PC-3 (cell line): ENCODE measurements around the gene GALNT18. TPM values are rescaled to one million over a fixed set of nuclear protein-coding genes. Genes with fewer than 3 reads are reported as not detected.

Experiments used
- ATAC-seq: fragments of 200-7000 bp; cut with Tn5 transposase; 2 replicates; pipeline ENCODE4 v1.9.1; 2020; ENCODE audit warnings: mild to moderate bottlenecking, moderate library complexity
- BruUV-seq: library from RNA; stranded (reverse); fragments of 400-500 nt; replicated peaks from 2 replicates; lab custom pipeline; 2021; lab: Mats Ljungman, UMichigan
- CTCF ChIA-PET: fragments of 300-600 bp; sonication (Branson Sonifier 250); formaldehyde crosslinking; loops from one replicate; lab custom pipeline; 2022; ENCODE audit warnings: antibody characterized with exemption; lab: Charles Lee
- POLR2A ChIA-PET: fragments of 300-600 bp; sonication (Branson Sonifier 250); formaldehyde crosslinking; loops from one replicate; lab custom pipeline; 2022; ENCODE audit warnings: antibody characterized with exemption; ENCODE audit not compliant: unreplicated experiment; lab: Charles Lee
- DNase-seq: peaks from one replicate; pipeline ENCODE4 v3.0.0-alpha.2; 2015
- H2AFZ ChIP-seq: fragments of 300-600 bp; sonication (generic); 2 replicates; pipeline ENCODE4 v1.6.0; 2016; ENCODE audit warnings: antibody characterized with exemption, low read length
- H3F3A ChIP-seq: fragments of 300-600 bp; sonication (generic); one replicate; pipeline ENCODE4 v1.6.0; 2017; ENCODE audit warnings: antibody characterized with exemption, low read length, control low read depth, mild to moderate bottlenecking; ENCODE audit not compliant: unreplicated experiment
- H3K27ac ChIP-seq: fragments of 300-600 bp; sonication (generic); 2 replicates; pipeline ENCODE4 v1.5.1; 2016; ENCODE audit warnings: mild to moderate bottlenecking, low read length
- H3K27me3 ChIP-seq: fragments of 300-600 bp; sonication (generic); 2 replicates; pipeline ENCODE4 v1.6.1; 2016; ENCODE audit warnings: low read length, mixed read lengths
- H3K36me3 ChIP-seq: fragments of 300-600 bp; sonication (generic); 2 replicates; pipeline ENCODE4 v1.6.1; 2016; ENCODE audit warnings: low read depth, mixed run types, low read length, mixed read lengths
- H3K4me1 ChIP-seq: fragments of 300-600 bp; sonication (generic); 2 replicates; pipeline ENCODE4 v1.5.1; 2016; ENCODE audit warnings: low read length; ENCODE audit not compliant: insufficient read depth
- H3K4me2 ChIP-seq: fragments of 300-600 bp; sonication (generic); 2 replicates; pipeline ENCODE4 v1.6.0; 2016; ENCODE audit warnings: low read length
- H3K4me3 ChIP-seq: fragments of 300-600 bp; sonication (generic); 2 replicates; pipeline ENCODE4 v1.5.1; 2016; ENCODE audit warnings: mild to moderate bottlenecking, low read length, mixed read lengths
- H3K79me2 ChIP-seq: fragments of 300-600 bp; sonication (generic); 2 replicates; pipeline ENCODE4 v1.6.1; 2017; ENCODE audit warnings: low read length, mixed read lengths
- H3K9ac ChIP-seq: fragments of 300-600 bp; sonication (generic); 2 replicates; pipeline ENCODE4 v1.6.0; 2016; ENCODE audit warnings: mild to moderate bottlenecking, low read length
- H3K9me2 ChIP-seq: fragments of 300-600 bp; sonication (generic); replicated peaks from 2 replicates; pipeline ENCODE4 v1.6.1; 2016; ENCODE audit warnings: mixed run types, low read length, mixed read lengths
- H3K9me3 ChIP-seq: fragments of 300-600 bp; sonication (generic); 2 replicates; pipeline ENCODE4 v1.6.1; 2016; ENCODE audit warnings: low read length, mixed read lengths
- H4K20me1 ChIP-seq: fragments of 300-600 bp; sonication (generic); 2 replicates; pipeline ENCODE4 v1.6.1; 2016; ENCODE audit warnings: low read length, mixed read lengths
- CTCF ChIP-seq: fragments of 300-600 bp; sonication (generic); conservative IDR thresholded peaks from 2 replicates; pipeline ENCODE4 v1.5.1; 2017; ENCODE audit warnings: antibody characterized with exemption, low read depth, mild to moderate bottlenecking, low read length
- EZH2 ChIP-seq: fragments of 300-600 bp; sonication (generic); IDR thresholded peaks from one replicate; pipeline ENCODE4 v1.6.1; 2017; ENCODE audit warnings: antibody characterized with exemption, mild to moderate bottlenecking, low read length; ENCODE audit not compliant: unreplicated experiment
- EZH2phosphoT487 ChIP-seq: fragments of 300-600 bp; sonication (generic); IDR thresholded peaks from 2 replicates; pipeline ENCODE4 v1.6.1; 2018; ENCODE audit warnings: mild to moderate bottlenecking, antibody characterized with exemption, low read length, borderline replicate concordance
- intact Hi-C: fragments of 100-400 bp; cut with micrococcal nuclease; formaldehyde crosslinking; loops from 2 replicates; pipeline ENCODE4 v1.9.0; 2023
- total RNA-seq: library from RNA; depleted of rRNA; stranded (reverse); fragments of >200 nt; gene quantifications from 2 replicates; pipeline ENCODE4 v1.2.3, GENCODE V29; 2014

GALNT18 gene
- total RNA-seq, 1 experiment from 2014 or later = 34.5 TPM

- Histone ChIP-seq H3K36me3 (no peaks in the 10 kb centered on the region), H3K79me2 (no peaks in the 10 kb centered on the region), H3F3A (no peaks in the 10 kb centered on the region), H3K27me3 (no peaks in the 10 kb centered on the region), H3K9me3 (no peaks in the 10 kb centered on the region), H3K4me1 (peaks cover 9% of the 10 kb centered on the region), H2AFZ (no peak overlapping the region), H3K9ac (no peak overlapping the region), H3K4me2 (no peak overlapping the region), H3K4me3 (no peak overlapping the region), H3K9me2 (no peaks in the 10 kb centered on the region), H3K27ac (no peak overlapping the region), H4K20me1 (no peaks in the 10 kb centered on the region)
- ChIA-PET CTCF (no interaction called here), POLR2A (no interaction called here)
- TF ChIP-seq EZH2phosphoT487 (no peak), CTCF (no peak), EZH2 (no peak)
- no peak for ATAC-seq
- no peak for DNase-seq
- BruUV-seq = no TSS peak
- intact Hi-C loops = loop anchor here (10.0 kb wide), 1 partner anchor 111 kb away; no protein-coding TSS in a partner anchor
These were observed 117.7 kb downstream of the GALNT18 start for GRCh38 chr11:11504071-11504470.

GRCh38 chr11:11502263-11502861, 119.4 kb downstream of the GALNT18 start:
- no peaks in the 10 kb centered on the region for H4K20me1 ChIP-seq
- H3F3A ChIP-seq = no peaks in the 10 kb centered on the region
- no peaks in the 10 kb centered on the region for H3K79me2 ChIP-seq
- ChIA-PET POLR2A (no interaction called here), CTCF (no interaction called here)
- no peak overlapping the region for H3K4me3 ChIP-seq
- no peak overlapping the region for H2AFZ ChIP-seq
- intact Hi-C loops = loop anchor here (10.0 kb wide), 1 partner anchor 112 kb away; no protein-coding TSS in a partner anchor
- BruUV-seq = no TSS peak
- no peak overlapping the region for H3K4me2 ChIP-seq
- peaks cover 9% of the 10 kb centered on the region for H3K4me1 ChIP-seq
- H3K27me3 ChIP-seq = no peaks in the 10 kb centered on the region
- DNase-seq (no peak), ATAC-seq (no peak)
- TF ChIP-seq EZH2phosphoT487 = no peak
- TF ChIP-seq EZH2 = no peak
- TF ChIP-seq CTCF = no peak
- H3K27ac ChIP-seq = no peak overlapping the region
- H3K36me3 ChIP-seq = no peaks in the 10 kb centered on the region
- no peaks in the 10 kb centered on the region for H3K9me2 ChIP-seq
- H3K9me3 ChIP-seq = no peaks in the 10 kb centered on the region
- no peak overlapping the region for H3K9ac ChIP-seq

- H3K4me3 ChIP-seq = no peak overlapping the region
- CTCF ChIA-PET = interaction anchor here (0.5 kb wide), 1 partner anchor 120 kb away, joined by 4 read pairs; no protein-coding TSS in a partner anchor
- no peak for ATAC-seq
- intact Hi-C loops = loop anchor here (10.0 kb wide), 1 partner anchor 113 kb away; no protein-coding TSS in a partner anchor
- TF ChIP-seq EZH2 (no peak), CTCF (no peak)
- no peak for DNase-seq
- no peaks in the 10 kb centered on the region for H3K9me3 ChIP-seq
- H3K9ac ChIP-seq = no peak overlapping the region
- H3K27me3 ChIP-seq = no peaks in the 10 kb centered on the region
- no TSS peak for BruUV-seq
- no peaks in the 10 kb centered on the region for H4K20me1 ChIP-seq
- peaks cover 9% of the 10 kb centered on the region for H3K4me1 ChIP-seq
- H2AFZ ChIP-seq = no peak overlapping the region
- no peaks in the 10 kb centered on the region for H3K79me2 ChIP-seq
- no peak overlapping the region for H3K27ac ChIP-seq
- no peaks in the 10 kb centered on the region for H3K36me3 ChIP-seq
- POLR2A ChIA-PET = no interaction called here
- no peaks in the 10 kb centered on the region for H3F3A ChIP-seq
- no peaks in the 10 kb centered on the region for H3K9me2 ChIP-seq
- no peak overlapping the region for H3K4me2 ChIP-seq
These were observed 120.1 kb downstream of the GALNT18 start for GRCh38 chr11:11501546-11502262.
